Erythroblast (primary cell): Measurements from ENCODE around the gene KMT2D.

Experiments
- GATA1 ChIP-seq: IDR thresholded peaks from 2 replicates; pipeline ENCODE4 v1.6.1; 2011; ENCODE audit warnings: low read depth, mild to moderate bottlenecking, control low read depth, low read length, moderate library complexity
- POLR2A ChIP-seq: IDR thresholded peaks from 2 replicates; pipeline ENCODE4 v1.6.1; 2011; ENCODE audit warnings: mild to moderate bottlenecking, low read length

DNA sequence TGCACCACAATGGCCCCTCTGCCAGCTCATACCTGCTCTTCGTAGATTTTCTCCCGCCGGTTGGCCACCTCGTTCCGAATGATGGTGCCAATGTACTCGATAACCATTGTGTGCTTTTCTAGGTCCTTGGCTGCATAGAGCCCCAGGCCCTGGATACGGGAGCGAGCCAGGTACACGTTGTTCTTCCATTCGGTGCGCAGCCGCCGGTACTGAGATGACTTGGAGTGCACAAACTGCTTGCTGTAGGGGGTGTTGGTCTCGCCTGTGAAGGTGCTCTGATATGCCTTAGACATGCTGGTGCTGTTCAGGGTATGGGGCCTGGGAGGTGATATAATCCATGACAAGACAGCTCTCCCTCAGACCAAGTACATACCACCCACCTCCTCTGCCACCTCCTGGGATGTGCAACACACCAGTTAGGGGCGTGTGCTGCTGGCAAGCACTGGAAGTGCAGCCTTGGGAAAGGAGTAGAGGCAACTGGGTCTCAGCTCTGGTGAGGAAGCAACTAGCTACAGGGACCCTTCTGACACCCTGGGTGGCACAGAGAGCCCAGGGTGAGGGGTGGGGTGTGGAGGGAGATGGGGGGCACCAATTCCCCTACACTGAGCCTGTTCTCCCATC lies 37.9 kb downstream of the KMT2D start:
- TF ChIP-seq POLR2A (no peak), GATA1 (no peak)
